Globus pallidus (tissue), 1 donor: ENCODE results near the gene DLX1.
"Not testable (repeated sequence)": the region's sequence is repeated elsewhere in the genome, so short reads cannot be mapped to it uniquely, and the experiment has no call there.

ENCODE experiments used
- DNase-seq: peaks from one replicate; pipeline ENCODE4 v3.0.0-alpha.2; 2015; ENCODE audit warnings: low spot score

Gene DLX1

GRCh38 chr2:172065111-172065510, 20.2 kb upstream of the DLX1 start:
- DNase-seq, result no peak

GRCh38 chr2:172066394-172066886, 18.9 kb upstream of the DLX1 start:
- no peak for DNase-seq

- DNase-seq, result not testable (repeated sequence)
Observed at GRCh38 chr2:172067905-172068304, 17.4 kb upstream of the DLX1 start.

- DNase-seq, result no peak
Observed at GRCh38 chr2:172070936-172071335, 14.4 kb upstream of the DLX1 start.

- DNase-seq, result no peak
Observed at GRCh38 chr2:172072303-172072702, 13.0 kb upstream of the DLX1 start.

GRCh38 chr2:172072706-172073105, 12.6 kb upstream of the DLX1 start:
- no peak for DNase-seq

- DNase-seq, result no peak
Observed at GRCh38 chr2:172073518-172073917, 11.8 kb upstream of the DLX1 start.

GRCh38 chr2:172074254-172074653, 11.1 kb upstream of the DLX1 start:
- DNase-seq, result no peak

- no peak for DNase-seq
Observed at GRCh38 chr2:172079416-172079815, 5.9 kb upstream of the DLX1 start.

GRCh38 chr2:172079838-172080640, 5.3 kb upstream of the DLX1 start:
- DNase-seq, result no peak

GRCh38 chr2:172080641-172081220, 4.6 kb upstream of the DLX1 start:
- no peak for DNase-seq

GRCh38 chr2:172081221-172082022, 3.9 kb upstream of the DLX1 start:
- DNase-seq, result no peak

GRCh38 chr2:172082105-172082943, 3.0 kb upstream of the DLX1 start:
- DNase-seq, result no peak

GRCh38 chr2:172082944-172083627, 2.2 kb upstream of the DLX1 start:
- no peak for DNase-seq

GRCh38 chr2:172083628-172084394, 1.5 kb upstream of the DLX1 start:
- no peak for DNase-seq

GRCh38 chr2:172084395-172084644, 987 bp upstream of the DLX1 start:
- no peak for DNase-seq

- DNase-seq, result peak; percentile 70
Observed at GRCh38 chr2:172084645-172085459, 455 bp upstream of the DLX1 start.

- no peak for DNase-seq
Observed at GRCh38 chr2:172086241-172087206, 1.2 kb downstream of the DLX1 start.
